A549 (cell line): ENCODE results near the gene INTS3. TPM values are rescaled to one million over a fixed set of nuclear protein-coding genes. Genes with fewer than 3 reads are reported as not detected.

Source experiments
- ATAC-seq, 2 experiments: fragments of 200-7000 bp in 1 of 2; fragments of >200 bp in 1 of 2; cut with Nextera tagmentation in 1 of 2; cut with Tn5 transposase in 1 of 2; 3 replicates each; pipeline versions ENCODE4 v1.8.0 to v1.9.1; 2018 to 2020; ENCODE audit warnings: mild to moderate bottlenecking in 1 of 2, moderate library complexity in 1 of 2
- CTCF ChIA-PET: fragments of 300-600 bp; sonication (Branson Sonifier 250); formaldehyde crosslinking; extraction: SDS; loops from one replicate; lab custom pipeline; 2021; ENCODE audit warnings: antibody characterized with exemption, inconsistent platforms; lab: Yijun Ruan, JAX
- POLR2A ChIA-PET: fragments of 350-600 bp; formaldehyde crosslinking; extraction: SDS; loops from one replicate; lab custom pipeline; 2021; ENCODE audit warnings: antibody characterized with exemption, inconsistent platforms; lab: Yijun Ruan, JAX
- DNase-seq, 2 experiments: peaks; one replicate each; pipeline versions ENCODE4 v3.0.0 to v3.0.0-alpha.2; 2011 to 2016; ENCODE audit warnings: low read depth in 1 of 2, low spot score in 1 of 2
- FAIRE-seq: peaks from 2 replicates; lab custom pipeline; 2011; peaks lifted over from hg19 to GRCh38; lab: Jason Lieb, UNC
- H3K27ac ChIP-seq, 2 experiments: fragments of >200 bp; sonication (Bioruptor Twin); formaldehyde crosslinking; 3 replicates each; pipeline ENCODE4 v1.5.1; 2016 to 2017
- H3K4me1 ChIP-seq: fragments of >200 bp; sonication (Bioruptor Twin); formaldehyde crosslinking; 3 replicates; pipeline ENCODE4 v1.6.1; 2016
- H3K4me2 ChIP-seq: fragments of >200 bp; sonication (Bioruptor Twin); formaldehyde crosslinking; 3 replicates; pipeline ENCODE4 v1.6.1; 2016
- H3K4me3 ChIP-seq: fragments of >200 bp; sonication (Bioruptor Twin); formaldehyde crosslinking; 3 replicates; pipeline ENCODE4 v1.5.1; 2016
- H3K9me3 ChIP-seq: fragments of >200 bp; sonication (Bioruptor Twin); formaldehyde crosslinking; 3 replicates; pipeline ENCODE4 v1.6.1; 2016
- ESRRA ChIP-seq: fragments of 150-350 bp; IDR thresholded peaks from 2 replicates; pipeline ENCODE4 v1.6.1; 2014; ENCODE audit warnings: mild to moderate bottlenecking, low read length, borderline replicate concordance
- FOSB ChIP-seq: fragments of 250-450 bp; sonication (Bioruptor Pico); IDR thresholded peaks from 2 replicates; pipeline ENCODE4 v1.5.0; 2020; ENCODE audit warnings: mild to moderate bottlenecking, moderate library complexity
- FOXS1 ChIP-seq: fragments of 250-450 bp; sonication (Bioruptor Pico); IDR thresholded peaks from 2 replicates; pipeline ENCODE4 v1.5.0; 2020; ENCODE audit warnings: mild to moderate bottlenecking, moderate library complexity
- HEYL ChIP-seq: fragments of 250-450 bp; sonication (Bioruptor Pico); IDR thresholded peaks from 2 replicates; pipeline ENCODE4 v1.8.0; 2021; ENCODE audit warnings: mild to moderate bottlenecking, moderate library complexity
- JUNB ChIP-seq: fragments of >200 bp; sonication (Bioruptor Twin); formaldehyde crosslinking; IDR thresholded peaks from 2 replicates; pipeline ENCODE4 v1.6.1; 2016
- MAZ ChIP-seq: fragments of 150-350 bp; IDR thresholded peaks from 2 replicates; pipeline ENCODE4 v1.6.1; 2014; ENCODE audit warnings: antibody characterized with exemption, low read depth, low read length, borderline replicate concordance
- MYC ChIP-seq: IDR thresholded peaks from 2 replicates; pipeline ENCODE4 v1.6.1; 2012; ENCODE audit warnings: mild to moderate bottlenecking, inconsistent platforms, low read length, improper control_type of control experiment, borderline replicate concordance
- ZC3H11A ChIP-seq: fragments of 450-650 bp; IDR thresholded peaks from 2 replicates; pipeline ENCODE4 v1.6.1; 2014; ENCODE audit warnings: antibody characterized with exemption, mild to moderate bottlenecking
- WGBS: methylation state at CpG from one replicate; pipeline ENCODE4 v1.1.6; 2017; ENCODE audit errors: missing lambda C conversion rate; 5-methylcytosine and 5-hydroxymethylcytosine counted together
- polyA plus RNA-seq, 4 experiments: library from polyadenylated mRNA; depleted of rRNA in 3 of 4; stranded (reverse); fragments of >200 nt; fragmentation: RNase III in 1 of 4; extraction: RNeasy Plus Mini Kit Qiagen cat#74134 plus additional on column Dnase treatment in 1 of 4; gene quantifications; 2 replicates in 3 of 4; 3 replicates in 1 of 4; pipeline ENCODE4 v1.2.3, GENCODE V29; 2011 to 2017
- TF ChIP-seq, protein P1 (sequence below): IDR thresholded peaks from 2 replicates; pipeline ENCODE4 v1.6.1; 2012; ENCODE audit warnings: low read depth, borderline replicate concordance
- TF ChIP-seq, protein P2 (sequence below): fragments of 250-450 bp; sonication (Bioruptor Pico); IDR thresholded peaks from 2 replicates; pipeline ENCODE4 v1.5.0; 2021; ENCODE audit warnings: mild to moderate bottlenecking, moderate library complexity, borderline replicate concordance
- TF ChIP-seq, protein P3 (sequence below): fragments of >200 bp; sonication (Bioruptor Twin); formaldehyde crosslinking; IDR thresholded peaks from 3 replicates; pipeline ENCODE4 v1.5.1; 2016
- TF ChIP-seq, protein P4 (sequence below): fragments of 150-350 bp; IDR thresholded peaks from 2 replicates; pipeline ENCODE4 v1.6.1; 2014; ENCODE audit warnings: low read depth, mild to moderate bottlenecking, low read length
- TF ChIP-seq, protein P5 (sequence below): fragments of 250-450 bp; sonication (Bioruptor Pico); IDR thresholded peaks from 2 replicates; pipeline ENCODE4 v1.5.0; 2020; ENCODE audit warnings: low read depth, mild to moderate bottlenecking, moderate library complexity

INTS3 gene
- polyA plus RNA-seq, 2 of the 4 experiments (the other 2 are of a cell fraction) = 23.5 to 34.1 TPM

DNA sequence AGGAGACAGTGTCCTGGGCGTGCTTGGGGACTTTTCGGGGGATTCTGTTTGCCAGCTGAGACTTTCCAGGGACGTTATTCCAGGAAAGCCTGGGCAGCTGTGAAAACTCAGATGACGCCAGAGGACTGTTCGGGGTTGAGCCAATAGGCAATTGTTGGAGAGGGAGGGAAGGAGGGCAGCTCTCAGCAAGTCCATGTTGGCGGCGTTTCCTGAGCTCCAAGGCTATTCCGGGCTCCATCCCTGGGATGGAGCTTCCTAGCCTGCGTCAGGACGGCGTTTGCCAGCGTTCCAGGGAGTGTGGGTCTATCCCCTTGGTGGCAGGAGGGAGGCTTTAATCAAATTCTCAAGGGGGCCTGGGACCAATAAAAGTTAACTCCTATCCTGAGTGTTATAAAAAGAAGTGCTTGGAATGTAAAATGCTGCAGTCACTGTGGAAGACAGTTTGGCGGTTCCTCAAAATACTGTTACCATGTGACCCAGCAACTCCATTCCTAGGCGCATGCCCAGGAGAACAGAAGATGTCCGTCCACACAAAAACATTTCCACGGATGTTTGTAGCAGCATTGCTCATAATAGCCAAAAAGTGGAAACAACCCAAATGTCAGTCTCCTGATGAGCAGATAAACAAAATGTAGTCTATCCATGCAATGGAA lies 62.6 kb downstream of the INTS3 start (continued):
- TF ChIP-seq, protein P1, sequence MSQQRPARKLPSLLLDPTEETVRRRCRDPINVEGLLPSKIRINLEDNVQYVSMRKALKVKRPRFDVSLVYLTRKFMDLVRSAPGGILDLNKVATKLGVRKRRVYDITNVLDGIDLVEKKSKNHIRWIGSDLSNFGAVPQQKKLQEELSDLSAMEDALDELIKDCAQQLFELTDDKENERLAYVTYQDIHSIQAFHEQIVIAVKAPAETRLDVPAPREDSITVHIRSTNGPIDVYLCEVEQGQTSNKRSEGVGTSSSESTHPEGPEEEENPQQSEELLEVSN = no peak
- no peak for TF ChIP-seq FOSB
- TF ChIP-seq MYC = no peak
- TF ChIP-seq HEYL (CRISPR knock-in tag) = no peak
- TF ChIP-seq, protein P2, sequence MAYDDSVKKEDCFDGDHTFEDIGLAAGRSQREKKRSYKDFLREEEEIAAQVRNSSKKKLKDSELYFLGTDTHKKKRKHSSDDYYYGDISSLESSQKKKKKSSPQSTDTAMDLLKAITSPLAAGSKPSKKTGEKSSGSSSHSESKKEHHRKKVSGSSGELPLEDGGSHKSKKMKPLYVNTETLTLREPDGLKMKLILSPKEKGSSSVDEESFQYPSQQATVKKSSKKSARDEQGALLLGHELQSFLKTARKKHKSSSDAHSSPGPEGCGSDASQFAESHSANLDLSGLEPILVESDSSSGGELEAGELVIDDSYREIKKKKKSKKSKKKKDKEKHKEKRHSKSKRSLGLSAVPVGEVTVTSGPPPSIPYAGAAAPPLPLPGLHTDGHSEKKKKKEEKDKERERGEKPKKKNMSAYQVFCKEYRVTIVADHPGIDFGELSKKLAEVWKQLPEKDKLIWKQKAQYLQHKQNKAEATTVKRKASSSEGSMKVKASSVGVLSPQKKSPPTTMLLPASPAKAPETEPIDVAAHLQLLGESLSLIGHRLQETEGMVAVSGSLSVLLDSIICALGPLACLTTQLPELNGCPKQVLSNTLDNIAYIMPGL = no peak
- TF ChIP-seq, protein P3, sequence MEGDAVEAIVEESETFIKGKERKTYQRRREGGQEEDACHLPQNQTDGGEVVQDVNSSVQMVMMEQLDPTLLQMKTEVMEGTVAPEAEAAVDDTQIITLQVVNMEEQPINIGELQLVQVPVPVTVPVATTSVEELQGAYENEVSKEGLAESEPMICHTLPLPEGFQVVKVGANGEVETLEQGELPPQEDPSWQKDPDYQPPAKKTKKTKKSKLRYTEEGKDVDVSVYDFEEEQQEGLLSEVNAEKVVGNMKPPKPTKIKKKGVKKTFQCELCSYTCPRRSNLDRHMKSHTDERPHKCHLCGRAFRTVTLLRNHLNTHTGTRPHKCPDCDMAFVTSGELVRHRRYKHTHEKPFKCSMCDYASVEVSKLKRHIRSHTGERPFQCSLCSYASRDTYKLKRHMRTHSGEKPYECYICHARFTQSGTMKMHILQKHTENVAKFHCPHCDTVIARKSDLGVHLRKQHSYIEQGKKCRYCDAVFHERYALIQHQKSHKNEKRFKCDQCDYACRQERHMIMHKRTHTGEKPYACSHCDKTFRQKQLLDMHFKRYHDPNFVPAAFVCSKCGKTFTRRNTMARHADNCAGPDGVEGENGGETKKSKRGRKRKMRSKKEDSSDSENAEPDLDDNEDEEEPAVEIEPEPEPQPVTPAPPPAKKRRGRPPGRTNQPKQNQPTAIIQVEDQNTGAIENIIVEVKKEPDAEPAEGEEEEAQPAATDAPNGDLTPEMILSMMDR = no peak

DNA sequence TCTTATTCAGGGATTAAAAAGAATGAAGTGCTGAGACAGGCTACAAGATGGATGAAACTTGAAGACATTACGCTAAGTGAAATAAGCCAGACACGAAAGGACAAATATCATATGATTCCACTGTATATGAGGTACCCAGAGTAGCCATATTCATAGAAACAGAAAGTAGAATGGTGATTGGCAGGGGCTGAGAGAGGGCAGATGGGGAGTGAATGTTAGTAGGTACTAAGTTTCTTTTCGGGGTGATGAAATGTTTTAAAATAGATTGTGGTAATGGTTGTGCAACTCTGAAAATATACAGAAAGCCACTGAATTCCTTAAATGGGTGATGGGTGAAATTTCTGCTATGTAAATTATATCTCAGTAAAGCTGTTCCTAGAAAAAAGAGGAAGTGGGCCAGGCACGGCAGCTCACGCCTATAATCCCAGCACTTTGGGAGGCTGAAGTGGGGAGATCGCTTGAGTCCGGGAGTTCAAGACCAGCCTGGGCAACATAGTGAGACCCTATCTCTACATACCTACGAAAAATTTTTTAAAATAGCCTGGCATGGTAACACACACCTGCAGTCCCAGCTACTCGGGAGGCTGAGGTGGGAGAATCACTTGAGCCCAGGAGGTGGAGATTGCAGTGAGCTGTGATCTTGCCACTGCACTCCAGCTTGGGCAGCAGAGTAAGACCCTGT lies 63.3 kb downstream of the INTS3 start:
- TF ChIP-seq, protein P4, sequence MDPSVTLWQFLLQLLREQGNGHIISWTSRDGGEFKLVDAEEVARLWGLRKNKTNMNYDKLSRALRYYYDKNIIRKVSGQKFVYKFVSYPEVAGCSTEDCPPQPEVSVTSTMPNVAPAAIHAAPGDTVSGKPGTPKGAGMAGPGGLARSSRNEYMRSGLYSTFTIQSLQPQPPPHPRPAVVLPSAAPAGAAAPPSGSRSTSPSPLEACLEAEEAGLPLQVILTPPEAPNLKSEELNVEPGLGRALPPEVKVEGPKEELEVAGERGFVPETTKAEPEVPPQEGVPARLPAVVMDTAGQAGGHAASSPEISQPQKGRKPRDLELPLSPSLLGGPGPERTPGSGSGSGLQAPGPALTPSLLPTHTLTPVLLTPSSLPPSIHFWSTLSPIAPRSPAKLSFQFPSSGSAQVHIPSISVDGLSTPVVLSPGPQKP = no peak
- TF ChIP-seq ZC3H11A = no peak
- TF ChIP-seq FOXS1 (CRISPR knock-in tag) = no peak
- TF ChIP-seq JUNB = no peak
- TF ChIP-seq, protein P5, sequence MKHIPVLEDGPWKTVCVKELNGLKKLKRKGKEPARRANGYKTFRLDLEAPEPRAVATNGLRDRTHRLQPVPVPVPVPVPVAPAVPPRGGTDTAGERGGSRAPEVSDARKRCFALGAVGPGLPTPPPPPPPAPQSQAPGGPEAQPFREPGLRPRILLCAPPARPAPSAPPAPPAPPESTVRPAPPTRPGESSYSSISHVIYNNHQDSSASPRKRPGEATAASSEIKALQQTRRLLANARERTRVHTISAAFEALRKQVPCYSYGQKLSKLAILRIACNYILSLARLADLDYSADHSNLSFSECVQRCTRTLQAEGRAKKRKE (CRISPR knock-in tag) = no peak
- no peak for TF ChIP-seq ESRRA
- no peak for TF ChIP-seq MAZ
- TF ChIP-seq, protein P1 = no peak
- H3K27ac ChIP-seq = no peak overlapping the region
- H3K9me3 ChIP-seq = no peaks in the 10 kb centered on the region
- 83% methylated on average over 9 of the region's 9 CpGs for WGBS
- CTCF ChIA-PET = interaction anchor here (0.6 to 4.5 kb wide), 6 partner anchors 11 to 196 kb away, joined by 3 to 26 read pairs (median 4); partner anchors contain the start of genes NPR1 and RAB13
- no peak for ATAC-seq
- FAIRE-seq = no peak
- no peak overlapping the region for H3K4me3 ChIP-seq
- DNase-seq = no peak
- H3K4me2 ChIP-seq = no peak overlapping the region
- no peaks in the 10 kb centered on the region for H3K4me1 ChIP-seq
- POLR2A ChIA-PET = no interaction called here
